PC-9 (cell line): ENCODE measurements around the gene RINL. TPM values are rescaled to one million over a fixed set of nuclear protein-coding genes. Genes with fewer than 3 reads are reported as not detected.

Experiments used
- BruUV-seq: library from RNA; stranded (reverse); fragments of 400-500 nt; replicated peaks from 2 replicates; lab custom pipeline; 2021; lab: Mats Ljungman, UMichigan
- CTCF ChIA-PET: fragments of 300-600 bp; sonication (Branson Sonifier 250); formaldehyde crosslinking; loops from one replicate; lab custom pipeline; 2022; ENCODE audit warnings: antibody characterized with exemption; lab: Charles Lee
- POLR2A ChIA-PET: fragments of 300-600 bp; sonication (Branson Sonifier 250); formaldehyde crosslinking; loops from one replicate; lab custom pipeline; 2022; ENCODE audit warnings: antibody characterized with exemption; ENCODE audit not compliant: unreplicated experiment; lab: Charles Lee
- DNase-seq, 2 experiments: peaks; one replicate each; pipeline versions ENCODE4 v3.0.0 to v3.0.0-alpha.2; 2015 to 2022; ENCODE audit warnings: mixed read lengths in 1 of 2
- H2AFZ ChIP-seq: fragments of 200-600 bp; sonication (generic); 2 replicates; pipeline ENCODE4 v1.8.1; 2017; ENCODE audit warnings: antibody characterized with exemption
- H3F3A ChIP-seq: fragments of 200-600 bp; sonication (generic); 2 replicates; pipeline ENCODE4 v1.8.1; 2017; ENCODE audit warnings: antibody characterized with exemption, mild to moderate bottlenecking, low read depth; ENCODE audit not compliant: insufficient read depth
- H3K27ac ChIP-seq: fragments of 200-600 bp; sonication (generic); 2 replicates; pipeline ENCODE4 v1.6.1; 2016; ENCODE audit warnings: mixed run types
- H3K27me3 ChIP-seq: fragments of 200-600 bp; sonication (generic); 2 replicates; pipeline ENCODE4 v1.6.1; 2016; ENCODE audit warnings: low read depth, mixed run types; ENCODE audit not compliant: insufficient read depth
- H3K36me3 ChIP-seq: fragments of 200-600 bp; sonication (generic); 2 replicates; pipeline ENCODE4 v1.6.1; 2016; ENCODE audit warnings: low read depth, mixed run types
- H3K4me1 ChIP-seq: fragments of 200-600 bp; sonication (generic); replicated peaks from 2 replicates; pipeline ENCODE4 v1.6.1; 2016; ENCODE audit warnings: mixed run types; ENCODE audit not compliant: insufficient read depth
- H3K4me2 ChIP-seq: fragments of 200-600 bp; sonication (generic); 2 replicates; pipeline ENCODE4 v1.6.1; 2017; ENCODE audit warnings: mixed run types
- H3K4me3 ChIP-seq: fragments of 200-600 bp; sonication (generic); 2 replicates; pipeline ENCODE4 v1.6.1; 2016; ENCODE audit warnings: mixed run types
- H3K79me2 ChIP-seq: fragments of 200-600 bp; sonication (generic); 2 replicates; pipeline ENCODE4 v1.6.1; 2017; ENCODE audit warnings: low read depth, mixed run types
- H3K9me2 ChIP-seq: fragments of 200-600 bp; sonication (generic); 2 replicates; pipeline ENCODE4 v1.8.1; 2017; ENCODE audit warnings: mild to moderate bottlenecking; ENCODE audit not compliant: insufficient read depth
- H3K9me3 ChIP-seq: fragments of 200-600 bp; sonication (generic); 2 replicates; pipeline ENCODE4 v1.8.1; 2016; ENCODE audit warnings: low read depth; ENCODE audit not compliant: insufficient read depth
- H4K20me1 ChIP-seq: fragments of 200-600 bp; sonication (generic); 2 replicates; pipeline ENCODE4 v1.8.1; 2017; ENCODE audit not compliant: insufficient read depth
- CTCF ChIP-seq: fragments of 200-600 bp; sonication (generic); conservative IDR thresholded peaks from 2 replicates; pipeline ENCODE4 v1.6.1; 2017; ENCODE audit warnings: mixed run types, antibody characterized with exemption, mild to moderate bottlenecking, moderate library complexity
- EZH2 ChIP-seq: fragments of 200-600 bp; sonication (generic); IDR thresholded peaks from 2 replicates; pipeline ENCODE4 v1.8.0; 2017; ENCODE audit warnings: antibody characterized with exemption, low read depth
- intact Hi-C: fragments of 100-400 bp; cut with micrococcal nuclease; formaldehyde crosslinking; loops from one replicate; pipeline ENCODE4 v1.10.0; 2022; ENCODE audit not compliant: unreplicated experiment
- total RNA-seq: library from RNA; stranded (reverse); gene quantifications from 2 replicates; pipeline ENCODE4 v1.2.3, GENCODE V29; 2021

The RINL gene
- total RNA-seq, 1 experiment from 2014 or later, result 10.3 TPM

GRCh38 chr19:38849147-38849859 lies 28.8 kb downstream of the RINL start:
- no peak overlapping the region for H2AFZ ChIP-seq
- peaks cover 60% of the 10 kb centered on the region for H3K79me2 ChIP-seq
- intact Hi-C loops, result no loop called here
- H3K4me1 ChIP-seq, result peaks cover 35% of the 10 kb centered on the region
- H3F3A ChIP-seq, result peaks cover 63% of the 10 kb centered on the region
- peak overlapping the region; percentile 97 for H3K4me2 ChIP-seq
- peak overlapping the region; percentile 79 for H3K4me3 ChIP-seq
- no peak for TF ChIP-seq CTCF
- TF ChIP-seq EZH2, result no peak
- H4K20me1 ChIP-seq, result peaks cover 46% of the 10 kb centered on the region
- no TSS peak for BruUV-seq
- DNase-seq, result peak; percentile 83 to 95
- ChIA-PET CTCF (interaction anchor here (0.7 to 0.9 kb wide), 4 partner anchors 39 to 215 kb away, joined by 3 to 9 read pairs (median 6); partner anchors contain the start of genes MRPS12 and SARS2), POLR2A (interaction anchor here (0.5 to 0.7 kb wide), 7 partner anchors 50 to 434 kb away, joined by 3 to 25 read pairs (median 4); partner anchors contain the start of gene ACTN4)
- peak overlapping the region; percentile 93 for H3K27ac ChIP-seq
- no peaks in the 10 kb centered on the region for H3K9me2 ChIP-seq
- H3K27me3 ChIP-seq, result no peaks in the 10 kb centered on the region
- no peaks in the 10 kb centered on the region for H3K9me3 ChIP-seq
- peaks cover 29% of the 10 kb centered on the region for H3K36me3 ChIP-seq

- DNase-seq, result no peak
- Histone ChIP-seq H3K9me3 (no peaks in the 10 kb centered on the region), H3K27ac (peak overlapping the region; percentile 93), H3K9me2 (no peaks in the 10 kb centered on the region), H4K20me1 (peaks cover 54% of the 10 kb centered on the region), H3K4me3 (peak overlapping the region; percentile 79), H3K4me1 (peaks cover 31% of the 10 kb centered on the region), H2AFZ (no peak overlapping the region), H3K4me2 (peak overlapping the region; percentile 97), H3K27me3 (no peaks in the 10 kb centered on the region), H3K36me3 (peaks cover 37% of the 10 kb centered on the region), H3F3A (peaks cover 71% of the 10 kb centered on the region), H3K79me2 (peaks cover 67% of the 10 kb centered on the region)
- CTCF ChIA-PET, result interaction anchor here (0.9 kb wide), 2 partner anchors 81 to 82 kb away, joined by 3 to 9 read pairs; partner anchors contain the start of genes MRPS12 and SARS2
- POLR2A ChIA-PET, result interaction anchor here (0.5 to 0.8 kb wide), 5 partner anchors 49 to 309 kb away, joined by 3 to 25 read pairs (median 4); partner anchors contain the start of gene ACTN4
- TSS peak; percentile 38 for BruUV-seq
- intact Hi-C loops, result no loop called here
- TF ChIP-seq CTCF (no peak), EZH2 (no peak)
These were observed 29.6 kb downstream of the RINL start for GRCh38 chr19:38848299-38849146.

GRCh38 chr19:38846097-38846496 lies 32.0 kb downstream of the RINL start:
- H3K27ac ChIP-seq, result no peak overlapping the region
- DNase-seq, result no peak
- H3K79me2 ChIP-seq, result peaks cover 78% of the 10 kb centered on the region
- BruUV-seq, result no TSS peak
- no peak overlapping the region for H3K4me2 ChIP-seq
- no peak for TF ChIP-seq EZH2
- no peak for TF ChIP-seq CTCF
- H3K4me3 ChIP-seq, result no peak overlapping the region
- ChIA-PET POLR2A (no interaction called here), CTCF (no interaction called here)
- peaks cover 69% of the 10 kb centered on the region for H4K20me1 ChIP-seq
- no peaks in the 10 kb centered on the region for H3K9me2 ChIP-seq
- intact Hi-C loops, result no loop called here
- peaks cover 27% of the 10 kb centered on the region for H3K4me1 ChIP-seq
- H3K36me3 ChIP-seq, result peaks cover 58% of the 10 kb centered on the region
- H3K9me3 ChIP-seq, result no peaks in the 10 kb centered on the region
- no peak overlapping the region for H2AFZ ChIP-seq
- H3K27me3 ChIP-seq, result no peaks in the 10 kb centered on the region
- peaks cover 80% of the 10 kb centered on the region for H3F3A ChIP-seq
